Mucosa of stomach (tissue), 1 donor: ENCODE data around the gene OR51V1.
"Not testable (repeated sequence)": the region's sequence is repeated elsewhere in the genome, so short reads cannot be mapped to it uniquely, and the experiment has no call there.

Experiments
- H3K27me3 ChIP-seq: one replicate; pipeline ENCODE4 v1.7.0; 2013; ENCODE audit warnings: mild to moderate bottlenecking, low read length; ENCODE audit not compliant: control insufficient read depth, insufficient read depth
- H3K36me3 ChIP-seq: one replicate; pipeline ENCODE4 v1.7.0; 2013; ENCODE audit warnings: low read length; ENCODE audit not compliant: control insufficient read depth, insufficient read depth
- H3K4me1 ChIP-seq: one replicate; pipeline ENCODE4 v1.7.0; 2013; ENCODE audit warnings: mild to moderate bottlenecking, low read length; ENCODE audit not compliant: control insufficient read depth, insufficient read depth
- H3K4me3 ChIP-seq: one replicate; pipeline ENCODE4 v1.7.0; 2013; ENCODE audit warnings: low read length
- H3K9ac ChIP-seq: one replicate; pipeline ENCODE4 v1.7.0; 2013; ENCODE audit warnings: mild to moderate bottlenecking, low read length, moderate library complexity
- H3K9me3 ChIP-seq: one replicate; pipeline ENCODE4 v1.7.0; 2013; ENCODE audit warnings: mild to moderate bottlenecking, low read length, moderate library complexity; ENCODE audit not compliant: control insufficient read depth
- donor health status: Pancreatic carcinoma.

The OR51V1 gene, protein sequence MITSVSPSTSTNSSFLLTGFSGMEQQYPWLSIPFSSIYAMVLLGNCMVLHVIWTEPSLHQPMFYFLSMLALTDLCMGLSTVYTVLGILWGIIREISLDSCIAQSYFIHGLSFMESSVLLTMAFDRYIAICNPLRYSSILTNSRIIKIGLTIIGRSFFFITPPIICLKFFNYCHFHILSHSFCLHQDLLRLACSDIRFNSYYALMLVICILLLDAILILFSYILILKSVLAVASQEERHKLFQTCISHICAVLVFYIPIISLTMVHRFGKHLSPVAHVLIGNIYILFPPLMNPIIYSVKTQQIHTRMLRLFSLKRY

DNA sequence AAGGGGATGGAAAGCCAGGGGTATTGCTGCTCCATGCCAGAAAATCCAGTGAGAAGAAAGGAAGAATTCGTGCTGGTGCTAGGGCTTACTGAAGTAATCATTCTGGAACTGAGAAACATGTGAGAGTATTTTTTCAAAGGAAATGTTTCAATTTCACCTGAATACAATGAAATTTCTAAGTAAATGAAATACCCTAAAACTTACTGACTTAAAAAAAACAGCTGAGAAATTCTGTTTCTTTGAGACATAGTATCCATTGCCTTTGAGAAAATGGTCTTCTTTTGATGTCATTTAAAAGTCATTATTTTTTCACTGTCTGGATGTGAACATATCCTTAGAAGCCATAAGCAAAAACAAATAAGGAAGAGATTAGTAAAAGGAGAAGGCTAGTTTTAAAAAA, at the start of gene OR51V1:
OR51V1 (minus strand) TSS at position 101 of the 400 bp plus-strand sequence; CDS start at position 101, 0 bp downstream.
- no peaks in the 10 kb centered on the region for H3K36me3 ChIP-seq
- no peaks in the 10 kb centered on the region for H3K9me3 ChIP-seq
- no peak within 1 kb of the TSS for H3K4me3 ChIP-seq
- H3K4me1 ChIP-seq = no peaks in the 10 kb centered on the region
- H3K27me3 ChIP-seq = no peaks in the 10 kb centered on the region
- no peak within 1 kb of the TSS for H3K9ac ChIP-seq

DNA sequence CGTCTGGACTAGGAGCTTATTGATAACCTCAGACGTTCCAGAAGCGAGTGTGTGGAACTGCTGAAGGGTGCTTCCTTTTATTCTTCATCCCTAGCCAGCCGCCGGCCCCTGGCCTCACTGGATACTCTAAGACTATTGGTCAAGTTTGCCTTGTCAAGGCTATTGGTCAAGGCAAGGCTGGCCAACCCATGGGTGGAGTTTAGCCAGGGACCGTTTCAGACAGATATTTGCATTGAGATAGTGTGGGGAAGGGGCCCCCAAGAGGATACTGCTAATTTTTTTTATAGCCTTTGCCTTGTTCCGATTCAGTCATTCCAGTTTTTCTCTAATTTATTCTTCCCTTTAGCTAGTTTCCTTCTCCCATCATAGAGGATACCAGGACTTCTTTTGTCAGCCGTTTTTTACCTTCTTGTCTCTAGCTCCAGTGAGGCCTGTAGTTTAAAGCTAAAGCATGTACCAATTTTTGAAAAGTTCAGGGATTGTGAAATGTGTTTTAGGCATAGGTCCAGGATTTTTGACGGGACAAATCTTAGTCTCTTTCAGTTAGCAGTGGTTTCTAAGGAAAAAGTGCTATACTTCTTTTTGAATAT, 49.4 kb upstream of the OR51V1 start, which contains the start of gene HBG1:
HBG1 (minus strand) TSS at position 51 of the 590 bp plus-strand sequence. CDS start 53 bp downstream, outside the sequence.
- H3K9me3 ChIP-seq, H3K27me3 ChIP-seq, H3K36me3 ChIP-seq, H3K4me1 ChIP-seq, H3K4me3 ChIP-seq, H3K9ac ChIP-seq: not testable (repeated sequence)

DNA sequence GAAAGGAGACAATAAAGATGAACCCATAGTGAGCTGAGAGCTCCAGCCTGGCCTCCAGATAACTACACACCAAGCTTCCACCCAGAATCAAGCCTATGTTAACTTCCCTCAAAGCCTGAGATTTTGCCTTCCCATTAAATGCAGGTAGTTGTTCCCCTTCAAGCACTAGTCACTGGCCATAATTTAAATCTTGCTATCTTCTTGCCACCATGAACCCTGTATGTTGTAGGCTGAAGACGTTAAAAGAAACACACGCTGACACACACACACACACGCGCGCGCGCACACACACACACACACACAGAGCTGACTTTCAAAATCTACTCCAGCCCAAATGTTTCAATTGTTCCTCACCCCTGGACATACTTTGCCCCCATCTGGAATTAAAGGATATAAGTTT, 48.0 kb upstream of the OR51V1 start:
- not testable (repeated sequence) for H3K9me3 ChIP-seq, H3K9ac ChIP-seq, H3K4me3 ChIP-seq, H3K27me3 ChIP-seq, H3K36me3 ChIP-seq, H3K4me1 ChIP-seq

DNA sequence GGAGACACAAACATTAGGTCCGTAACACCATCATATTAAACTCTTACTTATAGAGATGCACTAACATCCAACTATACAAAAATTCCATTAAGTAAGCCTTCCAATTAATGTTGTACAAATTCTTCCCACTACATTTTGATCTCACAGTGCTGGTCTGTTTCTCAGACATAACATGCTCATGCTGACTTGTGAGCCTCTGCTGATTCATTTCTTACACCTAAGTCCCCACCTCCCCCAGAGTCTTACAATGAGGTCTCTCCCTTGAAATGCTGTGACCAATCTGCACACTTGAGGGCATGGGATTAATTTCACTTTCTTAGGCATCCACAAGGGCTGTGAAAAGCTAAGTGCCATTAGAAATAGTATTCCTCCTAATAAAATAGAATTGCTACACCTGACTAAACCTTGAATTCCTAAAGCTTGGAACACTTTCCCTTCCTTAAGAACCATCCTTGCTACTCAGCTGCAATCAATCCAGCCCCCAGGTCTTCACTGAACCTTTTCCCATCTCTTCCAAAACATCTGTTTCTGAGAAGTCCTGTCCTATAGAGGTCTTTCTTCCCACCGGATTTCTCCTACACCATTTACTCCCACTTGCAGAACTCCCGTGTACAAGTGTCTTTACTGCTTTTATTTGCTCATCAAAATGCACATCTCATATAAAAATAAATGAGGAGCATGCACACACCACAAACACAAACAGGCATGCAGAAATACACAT, 47.1 kb upstream of the OR51V1 start:
- no peak overlapping the region for H3K9ac ChIP-seq
- H3K4me3 ChIP-seq = no peak overlapping the region
- H3K27me3 ChIP-seq = no peaks in the 10 kb centered on the region
- H3K36me3 ChIP-seq = no peaks in the 10 kb centered on the region
- no peaks in the 10 kb centered on the region for H3K4me1 ChIP-seq
- no peaks in the 10 kb centered on the region for H3K9me3 ChIP-seq

DNA sequence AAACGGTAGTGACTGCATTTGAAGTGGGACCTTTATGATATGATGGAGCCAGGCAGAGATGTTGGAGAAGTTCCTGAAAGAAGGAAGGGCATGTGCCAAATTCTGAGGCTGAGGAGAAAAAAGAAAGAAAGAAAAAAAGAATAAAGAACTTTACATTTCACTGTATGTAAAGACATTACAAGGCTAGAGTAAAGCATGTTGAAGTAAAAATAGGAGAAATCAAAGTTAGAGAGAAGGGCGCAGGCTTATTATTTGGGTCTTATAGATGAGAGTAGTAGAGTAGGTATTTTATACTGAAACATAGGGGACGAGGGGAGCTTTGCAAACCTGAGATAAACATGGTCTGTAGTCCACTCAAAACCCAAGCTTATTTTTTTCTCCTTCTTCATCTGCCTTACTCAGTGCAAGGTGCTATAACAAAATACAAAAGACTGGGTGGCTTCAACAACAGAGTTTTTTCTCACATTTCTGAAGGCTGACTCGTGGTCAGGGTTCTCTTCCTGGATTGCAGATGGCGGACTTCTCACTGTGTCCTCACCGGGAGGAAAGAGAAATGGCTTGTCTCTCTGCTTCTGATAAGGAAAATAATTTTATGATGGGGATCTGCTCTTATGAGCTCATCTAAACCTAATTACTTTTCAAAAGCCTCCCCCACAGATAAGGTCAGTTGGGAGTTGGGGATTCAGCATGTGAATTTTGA, 46.4 kb upstream of the OR51V1 start:
- Histone ChIP-seq H3K4me1 (no peaks in the 10 kb centered on the region), H3K4me3 (no peak overlapping the region), H3K9ac (no peak overlapping the region), H3K27me3 (no peaks in the 10 kb centered on the region), H3K36me3 (no peaks in the 10 kb centered on the region), H3K9me3 (no peaks in the 10 kb centered on the region)

DNA sequence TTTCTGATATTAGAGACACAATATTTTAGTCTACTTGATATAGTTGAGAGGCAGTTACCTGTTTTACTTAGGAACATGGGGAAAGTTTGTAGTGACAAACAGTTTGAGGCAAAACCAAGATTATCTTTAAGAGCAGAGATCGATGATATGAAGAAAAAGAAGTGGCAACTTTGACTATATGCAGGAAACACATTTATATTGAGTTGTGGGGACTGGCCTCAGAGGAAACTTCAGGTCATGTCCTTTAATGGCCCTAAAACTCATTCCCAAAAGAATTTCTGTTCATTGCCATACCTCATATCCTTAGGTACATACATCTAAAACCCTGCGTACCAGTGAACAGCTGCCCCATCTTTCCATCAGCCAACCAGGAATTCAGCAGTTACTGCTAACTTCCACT, 44.7 kb upstream of the OR51V1 start:
- Histone ChIP-seq H3K4me3 (no peak overlapping the region), H3K4me1 (no peaks in the 10 kb centered on the region), H3K9ac (no peak overlapping the region), H3K9me3 (no peaks in the 10 kb centered on the region), H3K36me3 (no peaks in the 10 kb centered on the region), H3K27me3 (no peaks in the 10 kb centered on the region)

DNA sequence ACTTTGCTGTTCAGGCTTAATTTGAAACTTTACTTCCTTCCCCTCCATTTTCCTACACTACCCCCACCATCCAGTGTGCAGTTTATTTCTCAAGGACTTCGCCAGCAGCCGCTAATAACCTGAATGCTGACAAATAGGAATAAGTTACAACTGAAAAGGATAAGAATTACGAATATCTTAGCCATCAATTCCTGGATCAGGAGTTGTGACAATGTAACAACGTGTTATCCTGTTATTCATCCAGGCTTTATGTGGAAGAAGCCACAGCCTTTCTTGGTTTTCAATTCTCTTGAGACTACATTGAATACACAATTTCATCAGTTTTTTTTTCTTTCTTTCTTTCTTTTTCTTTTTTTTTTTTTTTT, 43.3 kb upstream of the OR51V1 start:
- Histone ChIP-seq H3K4me1 (no peaks in the 10 kb centered on the region), H3K9ac (no peak overlapping the region), H3K36me3 (no peaks in the 10 kb centered on the region), H3K27me3 (no peaks in the 10 kb centered on the region), H3K4me3 (no peak overlapping the region), H3K9me3 (no peaks in the 10 kb centered on the region)

DNA sequence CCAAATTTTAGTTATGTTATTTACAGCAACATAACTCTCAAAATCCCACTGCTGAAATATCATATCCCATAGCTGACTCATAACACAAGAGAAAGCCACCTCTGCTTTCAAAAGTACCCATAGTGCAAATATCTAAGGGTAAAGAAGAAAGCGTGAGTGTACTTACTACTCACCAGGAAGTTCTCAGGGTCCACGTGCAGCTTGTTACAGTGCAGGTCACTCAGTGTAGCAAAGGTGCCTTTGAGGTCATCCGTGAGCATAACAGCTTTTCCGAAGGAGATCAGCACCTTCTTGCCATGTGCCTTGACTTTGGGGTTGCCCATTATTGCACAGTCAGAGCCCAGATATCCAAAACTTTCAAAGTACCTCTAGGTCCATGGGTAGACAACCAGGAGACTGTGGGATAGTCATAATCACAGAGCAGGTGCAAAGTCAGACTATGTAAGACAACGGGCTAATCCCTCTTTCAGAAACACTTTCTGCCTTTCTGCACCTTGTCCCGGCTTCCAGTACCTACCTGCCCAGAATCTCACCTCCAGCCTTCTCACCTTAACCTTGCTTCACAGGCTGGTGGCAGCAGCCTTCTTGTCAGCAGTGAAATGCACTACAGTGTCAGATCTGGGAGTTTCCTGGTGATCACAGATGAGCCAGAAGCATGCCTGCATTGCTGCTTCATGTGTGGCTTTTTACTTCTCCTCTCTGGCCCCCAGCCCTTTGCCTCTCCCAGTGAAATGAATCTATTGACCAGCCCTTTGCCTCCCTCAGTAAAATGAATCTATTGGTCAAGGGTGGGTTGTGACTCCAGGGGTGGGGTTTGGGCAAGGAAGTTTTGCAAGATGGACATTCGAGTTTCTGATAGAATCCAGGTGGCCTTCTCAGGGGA, 42.7 kb upstream of the OR51V1 start:
- Histone ChIP-seq H3K27me3 (no peaks in the 10 kb centered on the region), H3K4me3 (no peak overlapping the region), H3K9me3 (no peaks in the 10 kb centered on the region), H3K36me3 (no peaks in the 10 kb centered on the region), H3K9ac (no peak overlapping the region), H3K4me1 (no peaks in the 10 kb centered on the region)

DNA sequence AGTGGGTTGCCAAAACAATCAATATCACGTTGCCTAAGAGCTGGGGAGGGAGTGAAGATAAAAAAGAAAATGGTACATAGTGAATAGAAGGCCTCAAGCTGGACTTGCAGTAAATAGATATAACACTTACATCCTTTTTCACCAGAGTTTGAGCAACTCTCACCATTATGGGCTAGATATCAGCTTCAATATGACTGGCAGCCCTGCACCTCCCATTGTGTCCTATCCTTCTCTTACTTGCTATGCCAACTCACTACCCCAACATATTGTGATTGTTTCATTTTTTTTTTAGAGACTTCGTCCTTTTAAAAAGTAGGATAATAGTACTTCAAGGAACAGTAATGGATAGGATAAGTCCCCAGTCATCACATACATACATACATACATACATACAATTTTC, 41.7 kb upstream of the OR51V1 start:
- H3K36me3 ChIP-seq = no peaks in the 10 kb centered on the region
- H3K9me3 ChIP-seq = no peaks in the 10 kb centered on the region
- H3K27me3 ChIP-seq = no peaks in the 10 kb centered on the region

DNA sequence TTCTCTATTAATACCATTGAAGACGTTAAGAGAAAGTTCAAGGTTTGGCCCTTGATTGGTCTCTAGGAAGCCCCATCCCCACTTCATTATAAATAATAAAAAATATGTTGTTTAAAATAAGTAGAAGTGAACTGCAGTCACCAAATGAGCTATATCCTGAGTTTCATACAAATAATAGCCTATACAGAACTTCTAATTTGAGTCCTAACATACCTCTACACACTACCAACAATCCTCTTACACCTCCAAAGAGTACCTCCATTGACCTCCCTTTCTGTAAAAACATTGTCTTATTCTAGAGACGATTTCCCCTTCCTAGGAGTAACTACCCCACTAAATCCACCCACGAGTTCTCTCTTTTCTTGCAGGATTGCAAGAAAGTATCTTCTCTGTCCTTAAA, 41.0 kb upstream of the OR51V1 start:
- Histone ChIP-seq H3K4me1 (no peaks in the 10 kb centered on the region), H3K36me3 (no peaks in the 10 kb centered on the region), H3K9me3 (no peaks in the 10 kb centered on the region), H3K9ac (no peak overlapping the region), H3K4me3 (no peak overlapping the region), H3K27me3 (no peaks in the 10 kb centered on the region)

More for the DNA sequence above, 41.7 kb upstream of the OR51V1 start:
- Histone ChIP-seq H3K4me1 (no peaks in the 10 kb centered on the region), H3K4me3 (no peak overlapping the region), H3K9ac (no peak overlapping the region)

DNA sequence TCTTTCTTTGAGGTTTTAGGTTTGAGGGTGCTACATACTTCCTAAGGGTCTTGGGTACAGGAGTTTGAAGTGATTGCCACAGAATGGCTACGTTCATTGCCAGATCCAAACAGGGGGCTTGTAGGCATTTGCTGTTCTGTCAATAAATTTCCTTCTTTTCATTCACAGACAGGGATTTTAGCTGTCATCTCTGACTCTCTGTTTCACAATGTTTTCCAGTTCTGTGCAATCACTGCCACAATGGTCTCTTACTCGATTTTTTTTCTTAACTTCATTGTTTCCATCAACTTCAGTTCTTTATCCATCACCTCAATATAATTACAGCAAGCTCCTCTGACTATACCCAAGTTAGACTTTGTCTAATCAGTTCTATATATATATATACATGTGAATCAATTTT, 40.0 kb upstream of the OR51V1 start:
- Histone ChIP-seq H3K36me3 (no peaks in the 10 kb centered on the region), H3K9me3 (no peaks in the 10 kb centered on the region), H3K4me1 (no peaks in the 10 kb centered on the region), H3K27me3 (no peaks in the 10 kb centered on the region), H3K4me3 (no peak overlapping the region), H3K9ac (no peak overlapping the region)
